ENCODE results near the gene OR10S1. TPM values are rescaled to one million over a fixed set of nuclear protein-coding genes. Genes with fewer than 3 reads are reported as not detected.

OR10S1 gene
- total RNA-seq, 4 donors from 2014 or later: not detected

DNA sequence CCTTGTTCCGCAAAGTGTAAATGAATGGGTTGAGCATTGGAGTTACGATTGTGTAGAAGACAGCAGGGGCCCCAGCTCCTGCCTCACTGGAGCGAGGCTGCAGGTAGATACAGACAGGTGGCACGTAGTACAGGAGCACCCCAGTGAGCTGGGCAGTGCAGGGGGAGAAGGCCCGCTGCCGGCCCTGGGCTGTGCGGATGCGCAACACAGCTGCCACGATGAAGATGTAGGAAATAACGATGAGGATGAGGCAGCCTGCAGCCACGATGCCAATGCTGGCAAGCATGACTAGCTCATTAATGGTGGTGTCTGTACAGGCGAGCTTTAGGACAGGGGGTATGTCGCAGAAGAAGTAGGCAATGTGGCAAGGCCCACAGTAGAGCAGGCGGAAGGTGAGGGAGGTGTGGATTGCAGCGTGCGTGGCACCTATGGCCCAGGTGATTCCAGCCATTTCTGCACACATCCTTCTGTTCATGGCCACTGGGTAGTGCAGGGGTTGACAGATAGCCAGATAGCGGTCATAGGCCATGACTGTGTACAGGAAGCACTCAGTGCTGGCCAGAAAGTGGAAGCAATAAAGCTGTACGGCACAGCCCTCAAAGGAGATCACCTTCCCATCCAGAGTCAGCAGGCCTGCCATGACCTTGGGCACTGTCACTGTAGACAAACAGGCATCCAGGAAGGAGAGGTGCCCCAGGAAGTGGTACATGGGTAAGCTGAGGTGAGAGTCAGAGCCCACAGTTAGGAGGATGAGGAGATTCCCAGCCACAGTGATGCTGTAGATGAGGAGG lies 616 bp downstream of the OR10S1 start:
- WGBS, 2 donors: 88 to 89% methylated on average over 18 of the region's 18 CpGs
- Histone ChIP-seq H3K36me3 (no peaks in the 10 kb centered on the region), H3K4me1 (no peaks in the 10 kb centered on the region), H3K9me3 (no peaks in the 10 kb centered on the region), H3K27ac (no peak overlapping the region), H3K27me3 (no peaks in the 10 kb centered on the region), H3K4me3 (no peak overlapping the region)
- DNase-seq (ENCODE audit: low spot score in 2 of 2): no peak
- no peak for TF ChIP-seq EP300 (IDR thresholded peaks at IDR 0.05)
- no peak for TF ChIP-seq POLR2A (IDR thresholded peaks at IDR 0.05)
- TF ChIP-seq, protein P1, sequence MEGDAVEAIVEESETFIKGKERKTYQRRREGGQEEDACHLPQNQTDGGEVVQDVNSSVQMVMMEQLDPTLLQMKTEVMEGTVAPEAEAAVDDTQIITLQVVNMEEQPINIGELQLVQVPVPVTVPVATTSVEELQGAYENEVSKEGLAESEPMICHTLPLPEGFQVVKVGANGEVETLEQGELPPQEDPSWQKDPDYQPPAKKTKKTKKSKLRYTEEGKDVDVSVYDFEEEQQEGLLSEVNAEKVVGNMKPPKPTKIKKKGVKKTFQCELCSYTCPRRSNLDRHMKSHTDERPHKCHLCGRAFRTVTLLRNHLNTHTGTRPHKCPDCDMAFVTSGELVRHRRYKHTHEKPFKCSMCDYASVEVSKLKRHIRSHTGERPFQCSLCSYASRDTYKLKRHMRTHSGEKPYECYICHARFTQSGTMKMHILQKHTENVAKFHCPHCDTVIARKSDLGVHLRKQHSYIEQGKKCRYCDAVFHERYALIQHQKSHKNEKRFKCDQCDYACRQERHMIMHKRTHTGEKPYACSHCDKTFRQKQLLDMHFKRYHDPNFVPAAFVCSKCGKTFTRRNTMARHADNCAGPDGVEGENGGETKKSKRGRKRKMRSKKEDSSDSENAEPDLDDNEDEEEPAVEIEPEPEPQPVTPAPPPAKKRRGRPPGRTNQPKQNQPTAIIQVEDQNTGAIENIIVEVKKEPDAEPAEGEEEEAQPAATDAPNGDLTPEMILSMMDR (IDR thresholded peaks at IDR 0.05): no peak

DNA sequence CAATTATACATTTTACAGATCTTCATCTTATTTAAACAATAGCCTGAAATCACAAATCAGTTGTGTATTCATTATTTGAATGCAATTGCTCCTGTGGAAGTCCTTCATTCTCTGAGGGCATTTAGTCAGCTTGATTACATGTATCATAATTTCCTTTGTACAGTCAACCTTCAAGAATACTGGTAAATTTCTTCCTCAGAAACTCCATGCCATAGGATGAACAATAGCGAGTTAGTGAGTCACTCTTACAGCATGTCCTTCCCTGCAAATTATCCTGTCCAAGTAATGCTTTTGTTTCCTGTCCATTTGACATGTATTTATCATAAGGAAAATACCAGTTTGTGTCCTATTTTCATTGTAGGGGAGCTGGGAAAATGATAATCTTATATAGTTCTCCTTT lies 3.8 kb downstream of the OR10S1 start:
- Histone ChIP-seq H3K36me3 (no peaks in the 10 kb centered on the region), H3K4me1 (no peaks in the 10 kb centered on the region), H3K27me3 (no peaks in the 10 kb centered on the region), H3K9me3 (peaks cover 0 to 10% (median 2%) of the 10 kb centered on the region in 4 donors), H3K4me3 (no peak overlapping the region), H3K27ac (no peak overlapping the region)
- no peak for DNase-seq (ENCODE audit: low spot score in 2 of 2)
- WGBS, 2 donors: 73 to 77% methylated on average over 1 of the region's 1 CpG
- TF ChIP-seq EP300 (IDR thresholded peaks at IDR 0.05) (no peak), POLR2A (IDR thresholded peaks at IDR 0.05) (no peak)
- TF ChIP-seq, protein P1 (IDR thresholded peaks at IDR 0.05): no peak

DNA sequence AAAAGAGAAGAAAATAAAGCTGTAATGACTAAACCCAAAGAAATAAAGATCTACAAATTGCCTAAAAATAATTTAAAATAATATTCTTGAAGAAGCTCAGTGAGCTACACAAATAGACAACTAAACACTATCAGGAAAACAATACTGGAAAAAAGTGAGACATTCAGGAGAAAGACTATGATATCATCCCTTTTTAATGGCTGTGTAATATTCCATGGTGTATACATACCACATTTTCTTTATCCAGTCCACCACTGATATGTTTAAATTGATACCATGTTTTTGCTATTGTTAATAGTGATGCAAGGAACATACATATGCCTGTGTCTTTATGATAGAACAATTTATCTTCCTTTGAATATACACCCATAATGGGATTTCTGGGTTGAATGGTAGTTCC lies 20.8 kb downstream of the OR10S1 start:
- no peaks in the 10 kb centered on the region for H3K27me3 ChIP-seq
- no peak overlapping the region for H3K4me3 ChIP-seq
- peaks cover 0 to 8% (median 0%) of the 10 kb centered on the region in 4 donors for H3K9me3 ChIP-seq
- H3K27ac ChIP-seq: no peak overlapping the region
- no peaks in the 10 kb centered on the region for H3K4me1 ChIP-seq
- H3K36me3 ChIP-seq: no peaks in the 10 kb centered on the region
- DNase-seq (ENCODE audit: low spot score in 2 of 2): no peak
- TF ChIP-seq EP300 (IDR thresholded peaks at IDR 0.05): no peak
- TF ChIP-seq, protein P1 (IDR thresholded peaks at IDR 0.05): no peak

DNA sequence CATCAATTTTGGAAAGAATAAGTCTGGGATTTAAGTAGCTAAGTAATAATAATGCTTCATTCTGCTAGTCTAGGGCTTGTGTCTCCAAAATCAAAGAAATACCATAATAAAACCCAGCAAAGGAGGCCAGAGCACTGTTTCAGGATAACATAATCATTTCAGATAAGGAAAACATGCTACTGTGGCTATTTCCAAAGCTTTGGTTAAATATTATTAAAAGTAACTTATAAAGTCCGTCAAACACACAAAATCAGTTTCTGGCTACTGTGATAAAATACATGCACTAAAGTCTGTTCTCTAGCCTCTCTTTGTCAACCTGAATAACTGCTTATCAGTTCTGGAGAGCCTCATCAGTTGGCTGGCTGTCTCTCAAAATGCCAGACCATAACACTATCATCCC lies 32.4 kb downstream of the OR10S1 start:
- no peak for TF ChIP-seq EP300 (IDR thresholded peaks at IDR 0.05)
- DNase-seq (ENCODE audit: low spot score in 2 of 2): no peak
- no peak overlapping the region for H3K4me3 ChIP-seq
- H3K9me3 ChIP-seq: no peaks in the 10 kb centered on the region
- H3K27me3 ChIP-seq: no peaks in the 10 kb centered on the region
- no peaks in the 10 kb centered on the region for H3K36me3 ChIP-seq
- 89 to 90% methylated on average over 1 of the region's 1 CpG for WGBS, 2 donors
- no peaks in the 10 kb centered on the region for H3K4me1 ChIP-seq
- no peak overlapping the region for H3K27ac ChIP-seq

DNA sequence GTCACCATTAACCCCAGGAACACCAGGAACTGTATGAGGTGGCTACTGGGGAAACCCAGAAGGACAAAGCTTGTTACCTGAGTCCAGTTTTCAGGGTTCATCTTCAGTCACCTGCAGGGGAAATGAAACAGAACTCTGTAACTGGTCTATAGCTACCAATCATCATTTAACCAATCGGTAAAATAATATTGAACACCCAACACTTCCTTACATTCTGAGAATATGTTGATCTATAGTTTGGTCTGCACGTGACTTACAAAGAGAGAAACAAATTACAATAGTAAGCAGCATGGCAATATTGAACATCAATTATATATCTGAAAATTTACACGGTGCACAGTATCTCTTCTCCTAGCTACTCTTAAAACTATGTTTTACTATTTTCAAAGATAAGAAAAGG lies 33.8 kb downstream of the OR10S1 start, which contains the start of gene OR6T1:
OR6T1 (minus strand) TSS at position 101 of the 400 bp plus-strand sequence; CDS start at position 101, 0 bp downstream.
- no peaks in the 10 kb centered on the region for H3K9me3 ChIP-seq

More for the DNA sequence above, 33.8 kb downstream of the OR10S1 start, which contains the start of gene OR6T1:
- Histone ChIP-seq H3K36me3 (no peaks in the 10 kb centered on the region), H3K27ac (no peak within 1 kb of the TSS), H3K4me1 (no peaks in the 10 kb centered on the region), H3K4me3 (no peak within 1 kb of the TSS), H3K27me3 (no peaks in the 10 kb centered on the region)
- WGBS, 2 donors: 89 to 94% methylated on average over 3 of the region's 3 CpGs
- no peak for DNase-seq (ENCODE audit: low spot score in 2 of 2)
- TF ChIP-seq, protein P1 (IDR thresholded peaks at IDR 0.05): no peak
- TF ChIP-seq POLR2A (IDR thresholded peaks at IDR 0.05): no peak
- no peak for TF ChIP-seq EP300 (IDR thresholded peaks at IDR 0.05)
